HEK293T (cell line): ENCODE data around the gene NDUFS6.

Source experiments
- ARNT ChIP-seq: fragments of 450-650 bp; IDR thresholded peaks from 2 replicates; pipeline ENCODE4 v1.6.1; 2017; ENCODE audit warnings: mild to moderate bottlenecking
- BHLHE40 ChIP-seq: fragments of 450-650 bp; IDR thresholded peaks from 2 replicates; pipeline ENCODE4 v1.6.1; 2016; ENCODE audit warnings: mild to moderate bottlenecking, moderate library complexity, borderline replicate concordance
- CTBP1 ChIP-seq: fragments of 450-650 bp; IDR thresholded peaks from 2 replicates; pipeline ENCODE4 v1.6.1; 2016; ENCODE audit warnings: borderline replicate concordance
- ELF4 ChIP-seq: fragments of 450-650 bp; IDR thresholded peaks from 2 replicates; pipeline ENCODE4 v1.6.1; 2017; ENCODE audit warnings: antibody characterized with exemption
- FOXK2 ChIP-seq: fragments of 450-650 bp; IDR thresholded peaks from 2 replicates; pipeline ENCODE4 v1.6.1; 2016; ENCODE audit warnings: mild to moderate bottlenecking
- FOXM1 ChIP-seq: fragments of 450-650 bp; IDR thresholded peaks from 2 replicates; pipeline ENCODE4 v1.6.1; 2017; ENCODE audit warnings: mild to moderate bottlenecking, borderline replicate concordance
- LEF1 ChIP-seq: fragments of 450-650 bp; IDR thresholded peaks from 2 replicates; pipeline ENCODE4 v1.6.1; 2017; ENCODE audit warnings: mild to moderate bottlenecking, borderline replicate concordance
- NFRKB ChIP-seq: fragments of 450-650 bp; IDR thresholded peaks from 2 replicates; pipeline ENCODE4 v1.6.1; 2016; ENCODE audit warnings: mild to moderate bottlenecking, moderate library complexity
- SP1 ChIP-seq: fragments of 450-650 bp; IDR thresholded peaks from 2 replicates; pipeline ENCODE4 v1.6.1; 2017
- TARDBP ChIP-seq: fragments of 450-650 bp; IDR thresholded peaks from 2 replicates; pipeline ENCODE4 v1.6.1; 2016
- ZNF384 ChIP-seq: fragments of 450-650 bp; IDR thresholded peaks from 2 replicates; pipeline ENCODE4 v1.6.1; 2016

DNA sequence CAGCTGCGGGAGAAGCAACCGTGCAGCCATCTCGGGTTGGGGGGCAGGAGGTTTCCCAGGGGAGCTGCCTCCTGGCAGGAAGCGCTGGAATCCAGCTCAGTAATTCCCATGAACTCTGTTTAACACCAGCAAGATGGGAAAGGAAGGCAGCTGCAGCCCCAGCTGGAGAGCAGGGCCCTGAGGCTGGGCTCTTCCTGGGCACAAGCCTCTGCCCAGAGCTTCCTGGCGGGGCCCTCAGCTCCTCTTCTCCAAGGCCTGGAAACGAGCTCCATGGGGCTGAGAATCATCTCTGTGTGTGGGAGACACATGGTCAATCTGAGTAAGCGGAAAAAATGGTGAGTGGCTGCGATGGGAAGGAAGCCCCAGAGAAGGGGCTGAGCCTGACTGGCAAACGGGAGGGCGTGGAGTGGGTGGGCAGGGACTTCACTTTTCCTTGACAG lies 7.9 kb upstream of the NDUFS6 start:
- TF ChIP-seq SP1 = no peak
- TF ChIP-seq CTBP1 = no peak
- no peak for TF ChIP-seq ZNF384
- no peak for TF ChIP-seq LEF1
- TF ChIP-seq BHLHE40 = no peak
- no peak for TF ChIP-seq NFRKB
- no peak for TF ChIP-seq FOXK2
- TF ChIP-seq FOXM1 = no peak
- no peak for TF ChIP-seq TARDBP
- no peak for TF ChIP-seq ELF4
- TF ChIP-seq ARNT = no peak
